ENCODE results near the gene KATNAL1.
A peak's percentile ranks its signal among the peaks of the same experiment; 100 is the strongest.

Gene KATNAL1

DNA sequence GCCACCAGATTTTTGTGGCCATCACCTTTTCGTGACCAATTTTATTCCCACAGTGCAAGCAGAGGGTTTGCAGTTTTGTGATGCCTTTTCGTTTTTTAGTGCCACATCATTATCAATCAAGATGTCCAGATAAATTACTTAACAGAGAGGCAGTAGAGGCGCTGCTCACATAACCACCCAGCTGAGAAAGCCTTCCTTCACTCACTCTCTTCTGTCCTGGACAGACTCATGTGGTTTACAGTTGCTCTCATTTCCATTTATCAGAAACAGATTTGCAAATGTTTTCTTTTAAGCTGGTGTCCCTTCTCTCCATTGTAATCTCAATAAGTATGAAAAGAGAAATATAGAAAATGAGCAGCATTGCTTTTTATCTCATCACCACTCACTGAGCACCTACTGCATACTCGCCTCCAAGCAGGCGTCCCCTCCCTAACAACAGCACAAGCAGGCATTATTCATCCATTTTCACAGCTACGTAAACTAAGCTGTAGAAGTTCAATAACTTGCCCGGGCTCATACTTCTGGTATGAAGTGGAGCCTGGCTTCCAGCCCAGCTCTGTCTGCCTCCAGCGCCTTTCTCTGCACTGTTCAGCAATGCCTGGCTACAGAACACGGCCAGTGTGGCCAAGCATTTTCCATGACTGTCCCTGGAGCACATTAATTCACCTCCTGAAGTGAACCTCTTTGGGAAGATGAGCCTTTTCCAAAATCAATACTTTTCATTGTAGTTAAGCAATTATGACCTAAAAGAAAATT lies 34.6 kb upstream of the KATNAL1 start:
- H3K4me3 ChIP-seq = no peak overlapping the region

DNA sequence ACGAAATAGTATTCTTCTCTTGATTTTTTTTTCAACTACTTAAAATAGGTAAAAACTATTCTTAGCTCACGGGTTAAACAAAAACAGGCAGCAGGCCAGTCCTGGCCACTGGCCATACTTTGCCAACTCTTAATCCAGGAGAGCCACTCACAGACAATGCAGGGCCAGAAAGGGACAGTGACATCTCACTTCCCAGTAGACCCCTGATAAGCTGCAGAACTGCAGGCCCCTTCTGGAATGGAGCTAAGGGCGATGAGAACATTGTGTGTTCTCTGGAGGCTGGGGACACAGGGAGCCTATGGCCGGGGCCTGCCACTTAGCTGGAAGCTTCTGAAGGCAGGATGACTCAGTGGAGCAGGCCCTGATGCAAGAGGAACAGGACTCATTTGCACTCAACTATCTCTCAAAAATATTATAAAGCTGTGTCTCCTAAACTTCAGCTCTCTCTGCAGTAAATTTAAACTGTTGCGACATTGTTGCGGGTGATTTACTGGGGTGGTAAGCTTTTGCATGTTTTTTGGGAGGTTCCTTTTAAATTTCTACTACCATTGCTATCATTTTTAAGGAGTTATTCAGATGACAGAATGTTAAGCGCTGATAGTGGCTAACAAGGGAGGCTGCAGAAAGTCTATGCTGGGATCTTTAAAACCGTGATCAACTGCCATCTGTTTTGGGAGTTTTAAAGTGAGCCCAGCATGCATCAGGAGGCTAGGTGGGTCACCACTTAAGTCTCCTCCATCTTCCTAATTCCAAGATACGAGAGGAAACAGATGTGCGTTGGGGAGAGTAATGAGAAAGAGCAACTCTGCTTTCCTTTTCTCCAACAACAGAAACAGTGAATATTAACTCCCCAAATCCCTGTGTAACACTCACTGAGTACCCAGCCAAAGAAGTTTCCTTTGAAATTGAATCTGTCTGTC lies 33.2 kb upstream of the KATNAL1 start:
- peak overlapping the region; percentile 68 to 82 for H3K27ac ChIP-seq
- H3K27me3 ChIP-seq = no peaks in the 10 kb centered on the region
- no peaks in the 10 kb centered on the region for H3K9me3 ChIP-seq
- DNase-seq = peak; percentile 81 to 91
- peaks cover 0 to 45% (median 36%) of the 10 kb centered on the region in 4 donors for H3K4me1 ChIP-seq
- intact Hi-C loops (cut with DNase I; ENCODE audit: low total_unique reads) = no loop called here
- no peaks in the 10 kb centered on the region for H3K36me3 ChIP-seq
- TF ChIP-seq, protein P1, sequence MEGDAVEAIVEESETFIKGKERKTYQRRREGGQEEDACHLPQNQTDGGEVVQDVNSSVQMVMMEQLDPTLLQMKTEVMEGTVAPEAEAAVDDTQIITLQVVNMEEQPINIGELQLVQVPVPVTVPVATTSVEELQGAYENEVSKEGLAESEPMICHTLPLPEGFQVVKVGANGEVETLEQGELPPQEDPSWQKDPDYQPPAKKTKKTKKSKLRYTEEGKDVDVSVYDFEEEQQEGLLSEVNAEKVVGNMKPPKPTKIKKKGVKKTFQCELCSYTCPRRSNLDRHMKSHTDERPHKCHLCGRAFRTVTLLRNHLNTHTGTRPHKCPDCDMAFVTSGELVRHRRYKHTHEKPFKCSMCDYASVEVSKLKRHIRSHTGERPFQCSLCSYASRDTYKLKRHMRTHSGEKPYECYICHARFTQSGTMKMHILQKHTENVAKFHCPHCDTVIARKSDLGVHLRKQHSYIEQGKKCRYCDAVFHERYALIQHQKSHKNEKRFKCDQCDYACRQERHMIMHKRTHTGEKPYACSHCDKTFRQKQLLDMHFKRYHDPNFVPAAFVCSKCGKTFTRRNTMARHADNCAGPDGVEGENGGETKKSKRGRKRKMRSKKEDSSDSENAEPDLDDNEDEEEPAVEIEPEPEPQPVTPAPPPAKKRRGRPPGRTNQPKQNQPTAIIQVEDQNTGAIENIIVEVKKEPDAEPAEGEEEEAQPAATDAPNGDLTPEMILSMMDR (IDR thresholded peaks at IDR 0.05) = no peak
- no peak overlapping the region for H3K4me3 ChIP-seq

More for the DNA sequence above, 34.6 kb upstream of the KATNAL1 start:
- Histone ChIP-seq H3K27ac (peak overlapping the region; percentile 68 to 82), H3K9me3 (no peaks in the 10 kb centered on the region), H3K27me3 (no peaks in the 10 kb centered on the region), H3K36me3 (no peaks in the 10 kb centered on the region), H3K4me1 (peaks cover 0 to 45% (median 36%) of the 10 kb centered on the region in 4 donors)
- TF ChIP-seq, protein P1 (IDR thresholded peaks at IDR 0.05) = no peak
- peak; percentile 91 to 93 for DNase-seq
- intact Hi-C loops (cut with DNase I; ENCODE audit: low total_unique reads) = no loop called here

DNA sequence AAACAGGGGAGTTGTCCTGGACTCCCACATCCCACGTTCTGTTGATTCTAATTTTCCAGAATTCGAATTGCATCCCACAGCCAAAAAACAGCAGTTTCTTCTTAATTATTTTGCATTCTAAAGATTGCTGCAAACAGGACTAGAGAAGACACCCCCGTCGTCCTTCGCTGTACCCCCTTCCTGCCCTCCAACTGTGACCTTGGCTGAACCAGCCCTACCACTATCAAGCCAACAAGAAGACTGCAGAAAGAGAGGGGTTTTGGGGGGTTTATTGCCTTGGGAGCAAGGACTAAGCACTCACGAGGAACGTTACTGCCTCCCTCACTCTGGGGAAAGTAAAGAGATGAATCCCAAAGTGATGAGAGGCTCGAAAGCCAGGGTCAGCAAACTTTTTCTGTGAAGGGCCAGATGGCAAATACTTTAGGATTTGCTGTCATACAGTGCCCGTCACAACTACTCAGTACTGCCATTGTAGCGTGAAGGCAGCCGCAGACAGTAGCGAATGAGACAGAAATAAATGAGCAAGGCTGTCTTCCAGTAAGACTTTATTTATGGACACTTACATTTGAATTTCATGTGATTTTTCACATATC lies 32.5 kb upstream of the KATNAL1 start:
- Histone ChIP-seq H3K4me1 (peaks cover 0 to 45% (median 36%) of the 10 kb centered on the region in 4 donors), H3K27ac (peak overlapping the region; percentile 68 to 82), H3K4me3 (no peak overlapping the region), H3K36me3 (no peaks in the 10 kb centered on the region), H3K9me3 (no peaks in the 10 kb centered on the region), H3K27me3 (no peaks in the 10 kb centered on the region)
- no peak for DNase-seq
- intact Hi-C loops (cut with DNase I; ENCODE audit: low total_unique reads) = no loop called here
- TF ChIP-seq, protein P1 (IDR thresholded peaks at IDR 0.05) = no peak

DNA sequence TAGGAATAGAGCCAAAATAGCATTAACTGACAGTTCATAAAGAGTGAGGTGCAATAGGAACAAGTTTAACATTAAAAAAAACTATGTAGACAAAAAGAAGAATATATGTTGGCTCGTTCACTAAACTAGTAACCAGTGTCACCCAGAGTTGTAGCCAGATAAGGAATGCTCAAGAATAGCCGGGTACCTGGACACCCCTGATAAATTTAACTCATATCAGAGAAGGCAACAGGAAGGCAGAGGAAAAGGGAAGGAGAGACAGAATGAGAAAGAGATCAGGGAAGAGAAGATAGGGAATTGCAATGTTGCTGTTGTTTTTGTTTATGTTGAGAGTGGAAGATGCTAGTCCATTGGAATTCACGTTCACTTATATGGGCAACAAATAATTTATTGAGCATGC lies 31.6 kb upstream of the KATNAL1 start:
- Histone ChIP-seq H3K27me3 (no peaks in the 10 kb centered on the region), H3K27ac (peak overlapping the region; percentile 68 to 82), H3K4me1 (peaks cover 0 to 45% (median 36%) of the 10 kb centered on the region in 4 donors), H3K9me3 (no peaks in the 10 kb centered on the region), H3K36me3 (no peaks in the 10 kb centered on the region), H3K4me3 (no peak overlapping the region)
- intact Hi-C loops (cut with DNase I; ENCODE audit: low total_unique reads) = no loop called here
- TF ChIP-seq, protein P1 (IDR thresholded peaks at IDR 0.05) = no peak
- no peak for DNase-seq

DNA sequence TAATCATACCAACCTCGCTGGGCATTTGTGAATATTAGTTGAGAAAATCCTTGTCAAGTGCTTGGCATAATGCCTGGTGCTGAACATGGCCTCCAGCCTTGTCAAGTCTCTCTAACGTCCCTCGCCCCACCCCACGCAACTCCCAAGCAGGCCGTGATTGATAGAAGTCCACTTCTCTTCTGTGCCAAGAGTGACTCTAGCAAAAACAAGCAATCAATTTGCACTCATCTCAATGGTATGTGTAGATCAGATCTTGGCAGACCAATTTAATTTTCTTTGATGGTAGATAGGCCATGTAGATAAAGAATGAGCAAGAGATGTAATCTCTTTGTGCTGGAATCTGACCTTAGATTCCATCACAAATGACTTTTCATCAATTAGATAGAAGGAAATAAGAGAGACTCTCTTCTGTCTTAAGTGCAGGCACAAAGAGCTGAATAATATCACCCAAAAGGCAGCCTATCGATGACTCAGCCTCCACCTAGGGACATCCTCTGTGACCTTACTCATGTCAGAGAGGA lies 31.0 kb upstream of the KATNAL1 start:
- Histone ChIP-seq H3K4me1 (peaks cover 0 to 45% (median 36%) of the 10 kb centered on the region in 4 donors), H3K36me3 (no peaks in the 10 kb centered on the region), H3K27ac (peak overlapping the region in 1 of 2 donors; percentile 82), H3K9me3 (no peaks in the 10 kb centered on the region), H3K4me3 (no peak overlapping the region), H3K27me3 (no peaks in the 10 kb centered on the region)
- TF ChIP-seq, protein P1 (IDR thresholded peaks at IDR 0.05) = no peak
- intact Hi-C loops (cut with DNase I; ENCODE audit: low total_unique reads) = no loop called here
- DNase-seq = no peak

Measured in tibial artery (tissue), 4 donors.